IPS-NIHi7 (cell line): ENCODE data around the gene ZNF821.
"Not testable (repeated sequence)": the region's sequence is repeated elsewhere in the genome, so short reads cannot be mapped to it uniquely, and the experiment has no call there.

ENCODE experiments used
- DNase-seq: peaks from one replicate; pipeline ENCODE4 v3.0.0; 2012; ENCODE audit warnings: mixed read lengths; ENCODE audit errors: extremely low spot score

The ZNF821 gene

DNA sequence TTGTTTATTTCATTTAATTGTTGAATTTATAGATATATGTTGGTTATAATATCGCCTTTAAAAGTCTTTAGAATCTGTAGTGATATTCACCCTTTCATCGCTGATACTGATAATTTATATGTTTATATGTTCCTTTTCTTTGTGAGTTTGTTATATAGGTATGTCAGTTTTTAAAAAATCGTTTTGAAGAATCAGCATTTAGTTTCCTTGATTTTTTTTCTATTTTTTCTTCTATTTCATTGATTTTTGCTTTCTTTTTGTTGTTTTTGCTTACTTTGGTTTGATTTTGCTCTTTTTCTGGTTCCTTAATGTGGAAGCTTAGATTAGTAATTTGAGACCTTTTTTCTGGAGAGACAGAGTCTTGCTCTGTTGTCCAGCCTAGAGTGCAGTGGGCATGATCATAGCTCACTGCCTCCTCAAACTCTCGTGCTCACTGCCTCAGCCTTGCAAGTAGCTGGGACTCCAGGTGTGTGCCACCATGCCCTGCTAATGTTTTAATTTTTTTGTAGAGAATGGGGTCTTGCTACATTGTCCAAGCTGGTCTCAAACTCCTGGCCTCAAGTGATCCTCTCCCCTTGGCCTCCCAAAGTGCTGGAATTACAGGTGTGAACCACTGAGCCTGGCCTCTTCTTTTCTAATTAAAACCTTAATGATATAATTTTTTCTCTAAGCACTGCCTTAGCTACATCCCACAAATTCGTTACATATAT is 18.8 kb upstream of the ZNF821 start:
- DNase-seq = no peak

DNA sequence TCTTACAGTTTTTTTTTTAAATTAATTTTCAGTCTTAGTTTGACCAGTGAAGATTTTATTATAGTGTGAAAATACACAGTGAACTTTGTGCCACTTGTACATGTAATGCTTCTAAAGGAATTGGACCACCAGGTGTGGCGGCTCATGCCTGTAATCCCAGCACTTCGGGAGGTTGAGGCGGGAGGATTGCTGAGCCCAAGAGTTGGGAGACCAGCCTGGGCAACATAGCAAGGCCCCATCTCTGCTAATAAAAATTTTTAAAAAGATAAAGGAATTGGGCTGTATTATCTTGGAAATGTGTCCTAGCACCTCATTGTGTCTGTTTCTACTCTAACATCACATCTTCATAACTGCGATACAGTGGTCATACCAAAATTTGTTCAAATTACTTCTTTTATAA is 15.2 kb upstream of the ZNF821 start:
- no peak for DNase-seq

DNA sequence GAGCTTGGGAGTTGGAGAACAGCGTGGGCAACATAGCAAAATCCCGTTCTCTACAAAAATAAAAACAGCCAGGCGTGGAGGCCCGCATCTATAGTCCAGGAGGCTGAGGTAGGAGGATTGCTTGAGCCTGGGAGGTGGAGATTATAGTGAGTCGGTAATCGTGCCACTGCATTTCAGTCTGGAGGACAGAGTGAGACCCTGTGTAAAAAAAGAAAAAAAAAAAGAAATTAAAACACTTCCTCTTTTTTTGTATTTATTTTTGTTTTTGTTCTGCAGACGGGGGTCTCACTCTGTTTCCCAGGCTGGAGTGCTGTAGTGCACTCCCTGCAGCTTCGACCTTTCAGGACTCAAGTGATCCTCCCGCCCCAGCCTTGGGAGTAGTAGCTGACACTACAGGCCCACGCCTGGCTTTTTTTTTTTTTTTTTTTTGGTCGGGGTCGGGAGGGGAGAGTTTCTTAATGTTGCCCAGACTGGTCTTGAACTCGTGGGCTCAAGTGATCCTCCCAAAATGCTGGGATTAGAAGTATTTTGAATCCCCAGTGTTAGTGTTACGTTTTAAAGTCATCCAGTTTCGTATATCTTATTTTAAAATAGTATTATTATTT is 12.9 kb upstream of the ZNF821 start:
- no peak for DNase-seq

DNA sequence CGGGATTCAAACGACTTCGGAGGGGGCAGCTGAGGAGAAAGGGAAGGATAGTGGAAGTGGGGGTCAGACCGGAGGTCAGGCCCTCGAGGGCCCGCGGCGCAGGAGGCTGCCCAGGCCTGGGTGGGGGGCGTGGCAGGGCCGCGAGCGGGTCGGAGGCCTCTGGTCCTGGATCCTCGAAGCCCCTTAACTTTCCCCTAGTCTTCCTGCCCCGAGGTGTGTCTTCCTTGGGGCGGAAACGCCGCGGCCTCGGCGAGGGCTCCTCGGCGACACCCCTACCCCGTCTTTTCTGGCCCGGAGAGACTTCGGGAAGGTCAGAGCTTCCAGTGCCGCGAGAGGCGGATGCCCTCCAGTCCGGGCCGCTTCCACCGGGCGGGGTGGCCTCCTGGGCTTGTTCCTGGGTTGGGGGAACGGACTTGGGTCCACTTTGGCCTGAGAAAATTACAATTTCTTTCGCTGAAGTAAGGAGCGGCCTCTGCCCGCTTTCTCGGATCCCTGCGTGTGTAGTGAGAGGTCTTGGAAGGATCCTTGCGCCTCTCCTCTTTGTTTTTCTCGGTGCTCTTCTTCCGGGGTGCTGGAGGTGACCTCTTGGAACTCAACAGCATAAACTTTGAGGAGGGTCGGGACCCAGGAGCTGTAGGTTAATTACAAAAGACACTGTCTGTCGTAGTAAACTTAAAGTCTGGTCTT is 11.8 kb upstream of the ZNF821 start:
- DNase-seq = peak; percentile 20

DNA sequence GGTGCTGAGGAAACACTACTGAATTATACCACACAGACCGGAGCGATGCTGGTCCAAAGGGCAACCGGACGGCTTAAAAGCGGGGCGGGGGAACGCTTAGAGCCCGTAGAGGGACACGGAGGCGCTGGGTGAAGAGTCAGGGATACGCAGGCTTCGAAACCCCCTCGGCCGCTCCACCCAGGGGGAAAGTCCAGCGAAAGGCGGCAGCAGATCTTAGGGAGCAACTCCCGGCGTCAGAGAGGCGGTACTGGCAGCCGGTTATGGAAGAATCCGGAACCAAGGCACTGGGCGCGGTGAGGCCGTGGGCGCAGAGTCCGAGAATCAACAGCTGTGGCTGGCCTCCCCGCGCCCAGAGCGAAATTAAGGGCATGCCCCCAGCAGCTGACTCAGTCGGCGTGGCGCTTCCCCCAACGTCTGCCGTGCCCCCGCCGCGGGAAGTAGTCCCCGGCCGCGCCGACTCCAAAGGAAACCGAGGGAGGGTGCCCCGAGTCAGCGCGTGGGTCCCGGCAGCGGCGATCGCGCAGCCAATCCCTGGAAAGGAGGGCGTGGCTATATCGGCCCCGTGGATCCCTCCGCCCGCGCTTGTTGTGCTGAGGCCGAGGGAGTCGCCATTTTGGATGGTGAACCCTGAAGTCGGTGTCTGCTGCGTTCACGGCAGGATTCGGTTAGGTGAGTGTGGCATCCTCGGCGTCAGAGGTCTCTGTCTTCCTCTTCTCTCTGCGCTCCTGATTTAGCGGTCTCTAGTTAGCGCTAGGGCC is 11.1 kb upstream of the ZNF821 start, which contains the start of gene IST1:
IST1 (plus strand) TSS at position 611 of the 758 bp plus-strand sequence. CDS start 20,110 bp downstream, outside the sequence.
- peak; percentile 97 for DNase-seq

DNA sequence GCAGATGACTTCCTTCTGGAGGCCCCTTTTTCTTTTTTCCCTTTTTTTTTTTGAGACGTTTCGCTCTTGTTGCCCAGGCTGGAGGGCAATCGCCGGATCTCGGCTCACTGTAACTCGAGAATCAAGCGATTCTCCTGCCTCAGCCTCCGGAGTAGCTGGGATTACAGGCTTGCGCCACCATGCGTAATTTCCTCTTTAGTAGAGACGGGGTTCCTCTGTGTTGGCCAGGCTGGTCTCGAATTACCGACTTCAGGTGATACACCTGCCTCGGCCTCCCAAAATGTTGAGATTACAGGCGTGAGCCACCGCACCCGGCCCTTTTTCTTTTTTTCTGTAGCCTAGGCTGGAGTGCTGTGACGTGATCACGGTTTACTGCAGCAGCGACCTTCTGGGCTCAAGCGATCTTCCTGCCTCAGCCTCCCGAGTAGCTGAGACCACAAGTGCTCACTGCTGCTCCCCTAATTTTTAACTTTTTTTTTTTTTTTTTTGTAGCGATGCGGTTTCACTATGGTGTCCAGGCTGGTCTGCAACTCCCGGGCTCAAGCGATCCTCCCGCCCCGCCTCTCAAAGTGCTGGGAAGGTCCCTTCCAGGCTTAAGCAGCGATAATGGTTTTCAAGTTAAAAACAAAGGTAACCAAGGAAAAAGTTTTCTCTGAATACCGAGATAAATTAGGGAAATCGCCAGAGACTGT is 10.4 kb upstream of the ZNF821 start:
- DNase-seq = no peak

DNA sequence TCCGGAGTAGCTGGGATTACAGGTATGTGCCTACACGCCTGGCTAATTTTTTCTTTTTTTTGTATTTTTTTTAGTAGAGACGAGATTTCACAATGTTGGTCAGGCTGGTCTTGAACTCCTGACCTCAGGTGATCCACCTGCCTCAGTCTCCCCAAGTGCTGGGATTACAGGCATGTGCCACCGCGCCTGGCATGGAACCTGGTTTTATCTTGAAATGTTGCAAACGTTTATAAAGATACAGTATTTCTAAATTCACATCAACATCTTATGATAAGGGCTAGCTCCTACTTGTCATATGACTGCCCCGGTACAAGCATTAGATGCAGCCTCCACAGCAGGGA is 9.9 kb upstream of the ZNF821 start:
- DNase-seq = no peak

DNA sequence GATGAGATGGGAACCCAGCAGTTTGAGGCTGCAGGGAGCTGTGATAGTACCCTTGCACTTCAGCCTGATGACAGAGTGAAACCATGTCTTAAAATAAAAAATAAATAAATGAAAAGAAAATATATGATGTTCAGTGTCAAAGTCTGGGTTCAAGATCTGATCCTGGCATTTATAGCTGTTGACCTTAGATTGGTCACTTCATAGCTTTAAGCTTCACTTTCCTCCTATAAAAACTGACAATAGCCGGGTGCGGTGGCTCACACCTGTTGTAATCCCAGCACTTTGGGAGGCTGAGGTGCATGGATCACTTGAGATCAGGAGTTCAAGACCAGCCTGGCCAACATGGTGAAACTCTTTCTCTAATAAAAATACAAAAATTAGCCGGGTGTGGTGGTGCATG is 5.2 kb upstream of the ZNF821 start:
- DNase-seq = no peak

DNA sequence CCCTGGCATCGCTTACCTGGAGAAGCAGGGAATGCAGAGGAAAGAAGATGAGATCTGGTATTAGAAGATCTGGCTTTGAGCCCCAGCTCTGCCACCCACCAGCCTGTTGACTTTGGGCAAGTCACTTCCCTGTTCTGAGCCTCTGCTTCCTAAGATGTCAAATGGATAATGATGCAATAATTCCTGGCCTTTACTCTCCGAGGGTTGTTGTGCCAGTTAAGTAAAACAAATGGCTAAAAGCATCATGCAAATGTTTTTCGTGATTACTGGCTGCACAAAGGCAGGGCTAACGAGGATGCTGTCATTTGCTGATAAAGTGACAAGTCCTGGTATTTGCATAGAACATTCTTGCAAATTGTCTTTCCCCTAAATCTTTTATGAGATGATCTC is 1.3 kb upstream of the ZNF821 start:
- DNase-seq = no peak

DNA sequence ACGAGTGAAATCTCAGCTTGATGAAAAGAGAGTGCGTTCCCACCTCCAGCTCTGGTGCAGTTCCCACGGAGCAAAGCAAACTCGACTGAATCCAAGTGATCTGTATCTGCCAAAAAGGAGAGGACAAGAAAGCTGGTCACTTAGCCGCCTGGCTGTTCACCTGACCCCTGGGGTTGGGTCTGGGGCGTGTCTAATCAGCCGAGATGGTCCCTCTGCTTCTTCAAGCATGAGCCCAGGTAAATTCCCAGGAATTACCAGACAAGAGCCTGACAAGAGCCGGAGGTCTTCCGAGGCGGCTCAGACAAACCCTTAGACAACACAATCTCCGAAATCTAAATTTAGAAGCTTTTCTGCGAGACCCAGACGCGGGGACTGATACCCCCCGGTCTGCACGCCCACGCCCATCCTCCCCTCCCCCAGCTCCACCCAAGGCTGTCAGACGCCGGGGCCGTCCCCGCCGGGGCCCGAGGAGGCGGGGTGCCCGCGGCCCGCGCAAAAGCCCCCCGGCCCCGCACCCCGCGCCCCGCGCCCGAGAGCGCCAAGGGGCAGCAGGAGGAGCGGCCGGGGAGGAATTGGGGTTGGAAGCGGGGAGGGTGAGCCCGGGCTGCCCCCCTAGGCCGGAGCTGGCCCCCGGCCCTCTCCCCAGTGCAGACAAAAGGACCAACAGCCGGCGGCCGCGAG is 674 bp downstream of the ZNF821 start:
- peak; percentile 69 for DNase-seq

DNA sequence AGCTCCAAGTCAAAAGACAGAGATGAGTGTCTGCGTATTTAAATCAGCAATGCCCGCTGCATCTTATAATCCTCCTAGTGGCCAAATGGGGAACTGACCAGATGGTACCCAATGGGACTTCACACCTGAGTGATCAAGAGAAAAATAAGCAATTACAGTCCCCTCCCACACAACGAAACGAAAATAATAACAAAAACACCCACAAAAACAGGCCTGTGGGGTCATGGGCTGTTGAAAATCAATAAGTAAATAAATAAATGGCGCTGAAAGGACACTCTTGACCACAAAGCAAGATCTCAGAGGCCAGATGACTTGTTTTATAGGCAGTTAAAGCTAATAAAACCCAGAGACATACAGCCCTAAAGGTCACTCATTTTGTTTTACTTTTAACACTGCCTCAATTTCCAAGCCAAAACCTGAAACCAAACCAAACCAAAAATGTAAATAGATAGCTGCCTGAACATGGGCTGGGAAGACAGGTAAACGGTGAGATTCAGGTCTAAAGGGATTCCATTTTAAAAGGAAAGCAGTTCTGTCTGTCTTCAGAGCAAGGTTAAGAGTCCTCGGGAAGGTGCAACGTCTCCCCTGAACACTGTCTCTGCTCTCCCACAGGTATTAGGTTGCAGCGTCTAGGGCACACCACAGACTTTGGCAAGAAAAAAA is 1.3 kb downstream of the ZNF821 start:
- peak; percentile 72 for DNase-seq

DNA sequence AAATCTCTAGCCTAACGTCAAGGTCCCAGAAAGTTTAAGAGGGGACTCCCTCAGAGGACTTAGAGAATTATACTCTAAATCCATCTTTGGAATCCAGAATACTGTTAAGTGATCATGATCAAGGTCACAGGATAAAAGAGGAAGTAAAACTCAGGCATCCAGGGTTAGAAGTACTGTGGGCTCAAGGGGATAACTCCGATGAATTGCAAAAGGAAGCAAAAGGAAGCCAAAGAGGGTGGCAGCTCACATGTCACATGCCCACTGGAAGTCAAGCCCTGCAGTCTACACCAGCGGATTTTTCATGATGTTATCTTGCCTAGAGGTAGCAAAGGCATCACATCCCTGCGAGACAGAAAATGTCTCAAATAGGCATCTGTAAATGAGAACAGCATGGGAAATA is 3.8 kb downstream of the ZNF821 start:
- DNase-seq = no peak

DNA sequence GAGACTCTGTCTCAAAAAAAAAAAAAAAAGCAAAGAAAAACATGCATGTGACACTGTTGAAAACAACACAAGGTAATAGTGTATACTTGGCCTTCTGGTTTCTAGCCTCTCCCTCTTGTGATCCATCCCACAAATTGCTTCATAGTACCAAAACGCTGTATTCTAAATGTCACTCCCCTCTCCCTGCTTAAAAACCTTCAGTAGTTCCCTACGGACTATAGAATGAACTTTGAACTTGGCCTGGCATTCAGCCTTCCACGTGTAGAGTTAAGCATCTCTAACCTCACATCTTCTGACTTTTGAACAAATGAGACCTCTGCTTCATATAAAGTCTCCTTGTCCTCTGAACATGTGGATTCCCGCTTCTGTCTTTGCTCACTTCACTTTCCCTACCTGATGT is 5.1 kb downstream of the ZNF821 start:
- DNase-seq = no peak

DNA sequence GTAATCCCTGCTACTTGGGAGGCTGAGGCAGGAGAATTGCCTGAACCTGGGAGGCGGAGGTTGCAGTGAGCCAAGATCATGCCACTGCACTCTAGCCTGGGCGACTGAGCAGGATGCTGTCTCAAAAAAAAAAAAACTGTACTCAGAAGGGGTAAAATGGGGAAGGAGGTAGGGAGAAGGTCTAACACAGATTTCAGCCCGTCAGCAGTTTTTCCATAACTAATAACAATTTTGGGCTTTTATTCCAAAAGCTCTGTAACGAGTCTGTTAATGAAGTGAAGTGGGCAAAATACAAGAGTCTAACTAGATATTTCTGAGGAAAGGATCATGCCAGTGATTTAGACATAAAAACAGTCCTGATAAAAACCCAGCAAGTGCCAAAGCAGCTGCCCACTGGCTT is 10.8 kb downstream of the ZNF821 start:
- DNase-seq = no peak

DNA sequence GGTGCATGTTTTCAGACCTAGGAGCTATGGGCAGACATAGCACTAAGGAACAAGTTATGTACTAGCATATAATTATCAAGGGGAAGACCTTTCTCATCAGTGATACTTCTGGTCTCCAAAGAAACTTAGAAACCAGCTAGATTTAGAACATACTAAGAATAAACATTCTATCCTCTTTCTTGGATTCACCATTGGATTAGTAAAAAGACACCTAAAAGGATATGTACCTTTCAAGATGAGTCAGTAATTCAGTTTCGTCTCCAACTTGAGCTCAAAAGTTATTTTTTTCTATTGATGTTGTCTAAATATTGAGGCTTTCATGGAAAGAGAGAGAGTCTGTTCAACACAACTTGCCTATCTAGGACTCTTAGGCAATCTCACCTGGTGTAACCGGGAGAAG is 13.2 kb downstream of the ZNF821 start:
- DNase-seq = no peak

DNA sequence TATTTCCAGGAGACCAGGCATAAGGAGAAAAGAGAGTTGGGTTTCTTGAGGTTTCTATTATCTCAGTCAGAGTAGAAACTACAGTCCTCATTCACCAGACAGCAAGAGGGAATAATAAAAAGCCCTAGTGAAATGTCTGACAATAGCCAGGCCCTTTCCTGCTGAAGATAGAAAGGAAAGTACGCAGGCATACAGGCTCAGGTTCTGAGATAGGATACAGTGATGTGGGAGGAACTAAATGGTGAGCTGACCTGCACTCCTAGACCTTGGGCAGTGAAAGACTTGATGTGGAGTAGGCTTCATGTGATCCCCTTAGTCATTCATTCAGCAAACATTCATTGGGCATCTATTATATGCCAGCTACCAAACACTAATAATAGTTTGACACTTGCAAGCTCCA is 14.9 kb downstream of the ZNF821 start:
- no peak for DNase-seq

DNA sequence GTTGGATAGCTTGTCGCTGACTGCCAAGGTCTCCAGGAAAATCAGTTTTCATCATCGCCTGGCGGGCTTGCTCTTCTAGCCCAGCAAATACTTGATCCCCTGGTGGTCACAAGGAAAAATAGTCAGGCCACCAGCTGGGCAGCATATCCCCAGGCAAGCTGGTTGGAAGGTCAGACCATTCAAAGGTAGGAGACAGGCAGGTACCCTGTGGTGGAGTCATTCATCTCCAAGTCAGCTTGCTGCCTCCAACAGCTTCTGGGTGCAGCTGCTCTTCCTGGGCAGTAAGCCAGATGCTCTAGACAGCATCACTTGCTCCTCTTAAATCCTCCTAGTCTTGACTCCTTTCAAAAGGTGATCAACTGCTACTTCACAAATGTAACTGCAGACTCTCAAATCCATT is 16.0 kb downstream of the ZNF821 start:
- DNase-seq = no peak

DNA sequence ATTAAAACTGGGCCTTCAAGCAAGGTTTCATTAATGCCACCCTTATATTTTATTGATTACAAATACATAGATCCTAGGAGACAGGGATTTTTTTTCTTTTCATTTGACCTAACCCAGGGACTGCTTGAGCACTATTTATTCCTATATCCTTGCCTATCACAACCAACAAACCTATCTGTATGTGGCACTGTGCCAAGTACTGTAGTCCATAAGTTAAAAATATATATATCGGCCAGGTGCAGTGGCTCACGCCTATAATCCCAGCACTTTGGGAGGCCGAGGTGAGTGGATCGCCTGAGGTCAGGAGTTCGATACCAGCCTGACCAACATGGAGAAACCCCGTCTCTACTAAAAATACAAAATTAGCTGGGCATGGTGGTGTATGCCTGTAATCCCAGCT is 16.8 kb downstream of the ZNF821 start:
- DNase-seq = not testable (repeated sequence)

DNA sequence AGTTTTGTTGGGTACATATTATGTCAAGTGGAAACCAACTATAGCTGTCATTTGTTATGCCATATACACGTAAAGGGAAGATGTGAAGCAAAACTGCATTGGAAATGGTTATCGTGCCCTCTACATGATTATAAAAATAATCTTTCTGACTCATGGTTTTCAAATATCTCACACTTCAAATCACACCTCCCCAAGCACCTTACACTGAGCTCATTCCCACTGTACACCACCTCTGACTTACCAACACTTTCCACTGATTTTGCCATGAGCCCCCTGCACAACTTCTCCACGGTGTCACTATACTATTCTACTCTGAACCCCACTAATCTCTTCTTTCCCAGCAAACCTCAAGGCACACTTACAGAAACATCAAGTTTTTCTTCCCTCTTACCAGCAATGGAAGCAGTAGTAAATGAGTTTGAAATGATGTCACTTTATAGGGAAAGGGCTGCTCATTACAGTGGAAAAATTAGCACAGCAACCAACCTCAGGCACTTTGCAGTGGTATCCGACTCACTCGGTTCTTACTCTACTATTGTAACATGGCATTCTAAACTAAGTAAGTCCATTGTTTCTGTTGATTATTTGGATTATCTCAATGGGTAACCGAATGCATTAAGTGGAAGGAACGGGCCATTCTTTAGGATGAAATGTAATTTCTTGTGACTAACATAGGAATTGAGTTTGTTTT is 18.7 kb downstream of the ZNF821 start:
- no peak for DNase-seq

DNA sequence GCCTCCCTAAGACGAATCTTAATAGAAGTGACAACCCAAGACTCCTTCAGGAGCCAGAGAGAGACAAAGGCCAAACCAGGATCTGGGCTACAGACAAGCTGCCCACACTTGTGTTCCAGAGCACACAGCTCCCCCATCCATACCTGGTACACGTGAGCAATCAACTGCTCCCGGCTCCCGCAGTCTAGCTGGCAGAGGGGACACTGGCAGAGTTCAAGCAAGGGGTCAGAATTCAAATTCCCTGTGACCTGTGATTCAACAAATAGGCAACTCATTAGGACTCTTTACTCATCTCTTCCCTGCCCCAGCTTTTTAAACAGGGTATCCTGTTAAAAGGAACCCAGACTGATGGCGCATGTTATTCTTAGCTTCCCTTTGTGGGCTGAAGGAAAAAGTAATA is 20.0 kb downstream of the ZNF821 start:
- no peak for DNase-seq
